ENCODE measurements around the gene NCKAP5L.
"Not testable (repeated sequence)": the region's sequence is repeated elsewhere in the genome, so short reads cannot be mapped to it uniquely, and the experiment has no call there.

Gene NCKAP5L

DNA sequence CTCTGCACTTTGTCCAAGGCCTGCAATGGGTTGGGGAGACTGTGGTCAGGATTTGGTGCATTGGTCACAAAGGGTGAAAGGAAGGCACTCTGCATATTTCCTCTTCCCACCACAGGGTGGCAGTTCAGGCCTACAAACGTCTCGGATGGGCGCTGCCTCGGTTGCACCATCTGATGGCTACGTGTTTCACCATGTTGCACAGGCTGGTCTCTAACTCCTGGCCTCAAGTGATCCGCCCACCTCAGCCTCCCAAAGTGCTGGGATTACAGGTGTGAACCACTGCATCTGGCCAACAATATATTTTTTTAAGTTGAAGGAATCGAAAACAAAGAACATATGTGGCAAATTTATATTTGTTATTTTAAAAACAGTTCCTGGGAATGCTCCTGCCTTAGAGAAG is 51.8 kb downstream of the NCKAP5L start:
- peak; percentile 68 for DNase-seq

DNA sequence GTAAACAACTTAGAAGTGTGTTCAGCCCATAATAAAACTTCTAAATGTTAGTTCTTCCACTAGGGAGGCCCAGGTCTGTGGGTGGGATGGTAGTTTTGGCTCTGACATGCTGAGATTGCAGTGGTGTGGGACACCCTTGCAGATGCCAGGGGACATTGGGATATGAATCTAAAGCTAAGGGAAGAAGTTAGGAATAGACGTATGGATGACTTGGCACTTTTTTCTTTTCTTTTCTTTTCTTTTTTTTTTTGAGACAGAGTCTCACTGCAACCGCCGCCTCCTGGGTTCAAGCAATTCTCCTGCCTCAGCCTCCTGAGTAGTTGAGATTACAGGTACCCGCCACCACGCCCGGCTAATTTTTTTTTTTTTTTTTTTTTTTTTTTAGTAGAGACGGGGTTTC is 55.1 kb downstream of the NCKAP5L start:
- DNase-seq: not testable (repeated sequence)

DNA sequence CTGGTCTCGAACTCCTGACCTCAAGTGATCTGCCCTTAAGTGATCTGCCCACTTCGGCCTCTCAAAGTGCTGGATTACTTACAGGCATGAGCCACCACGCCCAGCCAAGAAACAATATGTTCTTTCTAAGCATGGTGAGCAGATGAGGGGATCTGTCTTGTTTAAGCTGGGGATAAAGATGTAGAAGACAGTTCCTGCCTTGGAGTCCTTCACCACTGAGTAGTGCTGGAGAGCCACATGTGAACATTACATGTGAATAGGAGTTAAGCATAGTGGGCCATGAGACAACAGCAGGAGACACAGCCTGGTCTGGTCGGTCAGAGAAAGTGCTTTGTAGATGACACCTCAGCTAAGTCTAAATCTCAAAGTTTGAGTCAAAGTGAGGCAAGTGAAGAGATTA is 60.9 kb downstream of the NCKAP5L start:
- DNase-seq: no peak

DNA sequence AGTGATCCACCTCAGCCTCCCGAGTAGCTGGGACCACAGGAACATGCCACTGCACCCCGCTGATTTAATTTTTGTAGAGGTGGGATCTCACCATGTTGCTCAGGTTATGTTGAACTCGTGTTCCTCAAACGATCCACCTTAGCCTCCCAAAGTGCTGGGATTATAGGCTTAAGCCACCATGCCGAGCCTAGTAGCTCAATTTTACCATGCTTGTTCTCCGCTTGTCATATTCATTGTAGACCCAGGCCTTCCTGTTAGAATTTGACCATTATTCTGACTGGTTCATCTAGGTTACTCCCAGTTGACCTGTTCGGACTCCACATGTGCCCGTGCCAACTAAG is 62.1 kb downstream of the NCKAP5L start:
- DNase-seq: no peak

DNA sequence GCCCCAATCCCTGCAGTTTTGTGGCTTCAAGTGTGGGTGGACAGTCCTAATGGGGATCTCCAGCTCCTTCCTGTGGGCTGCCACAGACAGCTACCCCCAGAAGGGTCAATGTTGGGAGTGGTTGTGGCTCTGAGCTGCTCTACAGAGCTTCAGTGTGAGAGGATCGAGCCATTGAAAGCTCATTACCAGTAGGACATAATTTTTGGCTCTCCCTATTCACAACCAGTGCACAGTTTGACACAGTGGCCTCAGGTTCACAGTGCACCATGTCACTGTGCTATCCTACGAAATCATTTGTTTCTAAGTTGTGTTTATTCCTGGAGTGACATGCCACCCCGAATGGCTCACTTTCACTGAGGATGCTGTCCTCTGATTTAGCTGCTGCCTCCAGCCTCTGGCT is 64.1 kb downstream of the NCKAP5L start:
- DNase-seq: no peak

DNA sequence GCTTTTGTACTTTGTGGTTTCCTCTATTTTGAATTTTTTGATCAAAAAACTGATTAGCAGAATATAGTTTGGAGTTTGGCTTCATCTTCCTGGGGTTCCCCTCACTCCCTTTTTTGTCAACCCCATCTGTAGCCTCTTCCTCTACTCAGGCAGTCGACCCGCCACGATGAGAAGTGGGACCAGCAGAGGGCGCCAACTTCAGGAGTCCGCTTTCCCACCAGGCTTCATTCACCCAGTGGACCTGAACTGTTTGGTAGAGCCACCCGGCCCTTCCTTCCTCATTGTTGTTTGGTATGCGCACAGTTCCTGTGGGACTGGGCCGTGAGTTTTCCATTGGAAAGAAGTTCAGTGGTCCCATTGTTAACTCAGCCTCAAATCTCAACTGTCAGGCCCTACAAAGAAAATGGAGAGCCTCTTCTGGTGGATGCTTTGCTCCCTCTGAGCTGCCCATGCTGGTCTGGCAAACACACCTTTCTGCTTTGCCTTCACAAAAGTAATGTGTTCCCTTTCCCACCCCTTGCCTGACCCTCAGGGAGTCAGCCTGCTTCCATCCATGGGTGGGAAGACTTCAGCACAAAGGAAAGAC is 65.1 kb downstream of the NCKAP5L start:
- peak; percentile 39 for DNase-seq

DNA sequence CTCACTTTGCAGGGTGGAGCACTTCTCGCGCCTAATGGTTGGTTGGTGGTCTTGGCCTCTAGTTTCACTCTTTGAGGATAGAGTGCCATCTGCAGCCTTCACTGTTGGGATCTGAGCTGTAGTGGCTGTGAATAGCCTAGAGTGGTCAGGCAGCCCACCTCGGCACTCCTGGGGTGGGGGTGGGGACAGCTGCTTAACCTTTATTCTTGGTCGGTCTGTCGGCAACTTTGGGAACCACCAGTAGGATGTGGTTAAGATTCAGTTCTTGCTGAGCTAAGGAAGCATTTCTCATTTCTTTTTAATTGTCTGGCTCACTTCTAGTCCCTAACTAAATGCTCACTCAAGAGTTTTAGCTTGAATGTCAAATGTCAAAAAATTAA is 65.8 kb downstream of the NCKAP5L start:
- no peak for DNase-seq

DNA sequence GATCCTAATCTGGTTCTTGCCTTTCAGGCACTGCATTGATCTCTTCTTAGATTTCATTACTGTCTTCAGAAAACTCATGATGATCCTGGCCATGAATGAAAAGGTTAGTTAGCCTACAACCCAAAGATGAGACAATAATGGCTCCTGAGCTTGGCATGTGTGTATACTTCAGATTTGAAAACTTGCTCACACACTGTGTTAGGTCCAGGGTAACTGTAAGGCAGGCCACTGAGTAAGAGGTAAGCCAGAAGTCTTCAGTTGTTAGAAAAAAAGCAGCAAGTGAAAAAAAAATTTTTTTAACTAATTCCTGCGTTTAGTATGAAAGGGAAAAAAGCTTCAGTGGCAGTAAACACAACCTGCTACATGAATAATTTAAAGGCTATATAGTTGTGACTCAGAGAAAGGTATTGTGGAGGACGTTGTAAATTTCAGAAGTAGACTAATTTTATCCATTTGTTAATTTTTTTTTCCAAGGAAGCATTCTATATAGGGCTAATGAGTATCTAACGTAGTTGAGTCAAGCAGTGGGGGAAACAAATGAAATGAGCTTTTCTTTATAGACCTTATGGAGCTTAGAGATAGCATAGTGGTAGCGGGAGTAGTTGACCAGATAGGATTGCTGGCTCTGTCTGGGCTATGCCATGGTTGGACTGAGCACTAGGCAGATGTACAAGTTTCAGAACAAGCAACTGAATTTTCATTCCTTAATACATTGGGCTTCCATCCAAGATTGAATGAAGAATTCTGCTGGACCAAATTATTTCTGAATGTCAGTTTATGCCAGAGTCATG is 66.3 kb downstream of the NCKAP5L start:
- no peak for DNase-seq

DNA sequence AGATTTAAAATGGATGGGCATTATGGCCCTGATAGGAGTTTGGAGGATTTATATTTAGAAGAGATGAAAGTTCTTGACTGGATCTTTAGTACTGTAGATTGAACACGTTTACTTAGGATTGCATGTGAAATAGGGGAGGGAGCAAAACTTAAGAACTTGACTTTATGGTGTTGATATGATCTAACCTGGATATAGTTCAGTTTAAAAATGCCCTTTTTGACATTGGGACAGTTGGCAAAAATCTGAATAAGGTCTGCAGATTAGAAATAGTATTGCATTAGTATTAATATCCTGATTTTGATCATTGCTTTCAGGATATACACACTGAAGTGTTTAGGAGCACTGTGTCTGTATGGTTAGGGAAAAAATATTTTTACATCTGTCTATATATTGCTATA is 77.2 kb downstream of the NCKAP5L start:
- no peak for DNase-seq

DNA sequence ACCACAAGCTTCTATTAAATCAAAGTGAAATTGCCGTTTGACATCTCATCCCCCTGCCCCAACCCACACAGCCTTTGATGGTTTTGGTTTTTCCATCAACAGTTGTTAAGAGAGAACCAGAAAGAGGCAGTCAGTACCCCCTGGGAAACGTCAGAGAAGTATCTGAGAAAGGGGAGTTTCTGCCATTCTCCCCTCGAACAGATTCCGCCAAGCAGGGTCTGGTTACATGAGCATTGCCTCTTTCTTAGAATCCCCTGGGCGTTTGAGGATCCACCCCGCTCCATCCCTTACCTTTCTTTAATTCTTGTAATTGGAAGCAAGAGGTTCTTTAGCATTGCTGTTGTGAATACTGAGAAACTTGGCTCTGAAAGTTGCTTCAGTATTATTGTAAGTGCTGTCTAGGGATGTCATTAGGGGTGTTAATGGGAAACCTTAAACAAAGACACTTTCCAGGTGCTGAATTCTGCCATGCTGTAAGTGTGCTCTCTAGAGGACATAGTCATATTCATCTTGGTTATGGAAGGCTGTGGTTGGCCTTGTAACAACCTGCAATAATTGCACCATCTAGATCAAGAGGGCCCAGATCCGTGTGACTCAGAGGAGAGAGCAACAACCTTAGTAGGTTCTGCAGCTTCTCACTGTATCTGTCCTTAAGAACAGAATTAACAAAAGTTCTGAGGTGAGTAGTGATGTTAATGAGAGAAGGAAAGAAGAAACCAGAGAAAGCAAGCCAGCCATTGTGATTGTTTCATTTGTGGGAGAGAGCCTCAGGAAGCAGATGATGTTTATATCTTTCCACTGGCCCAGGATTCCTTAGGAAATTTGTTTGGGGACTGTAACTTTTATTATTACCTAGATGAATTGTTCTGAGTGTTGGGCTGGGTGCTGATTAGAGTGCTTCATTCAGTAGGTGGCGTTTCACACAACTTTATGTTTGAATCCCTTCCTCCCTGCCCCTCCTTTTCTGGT is 77.9 kb downstream of the NCKAP5L start:
- DNase-seq: peak; percentile 77

DNA sequence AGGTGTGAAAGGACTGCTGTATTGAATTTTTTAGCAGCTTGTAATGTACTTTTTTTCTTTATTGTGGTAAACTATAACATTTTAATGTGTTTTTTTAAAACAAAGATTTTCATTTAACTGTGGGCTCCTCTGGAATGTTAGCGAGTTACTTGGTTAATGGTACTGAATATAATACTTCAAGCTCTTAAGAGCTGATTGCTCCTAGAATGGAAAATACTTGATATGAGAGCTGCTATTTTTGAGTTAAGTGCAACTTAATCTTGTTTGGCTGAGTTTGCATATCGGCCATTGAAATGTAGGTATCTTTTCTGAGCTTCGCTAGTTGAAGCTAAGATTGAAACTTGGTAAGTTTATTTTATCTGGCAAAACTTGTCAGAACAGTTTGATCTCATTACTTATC is 79.4 kb downstream of the NCKAP5L start:
- DNase-seq: no peak

DNA sequence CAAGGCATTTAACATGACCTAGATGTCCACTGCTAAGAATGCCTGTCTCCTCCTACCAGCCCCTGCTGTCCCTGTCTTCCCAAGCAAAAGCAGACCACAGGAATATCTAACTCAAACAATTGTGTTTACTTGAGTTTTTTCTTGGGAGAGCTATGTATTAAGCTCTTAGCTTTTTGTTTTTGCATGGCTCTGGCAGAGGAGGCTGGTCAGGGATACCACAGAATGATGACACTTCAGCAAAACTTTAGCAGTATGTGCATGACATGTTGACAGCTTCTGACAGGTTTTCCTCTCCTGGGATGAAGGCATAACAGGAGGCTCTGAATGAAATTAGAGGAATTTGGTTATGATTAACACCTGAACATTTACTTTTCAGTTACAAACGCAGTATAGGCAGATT is 79.9 kb downstream of the NCKAP5L start:
- no peak for DNase-seq

DNA sequence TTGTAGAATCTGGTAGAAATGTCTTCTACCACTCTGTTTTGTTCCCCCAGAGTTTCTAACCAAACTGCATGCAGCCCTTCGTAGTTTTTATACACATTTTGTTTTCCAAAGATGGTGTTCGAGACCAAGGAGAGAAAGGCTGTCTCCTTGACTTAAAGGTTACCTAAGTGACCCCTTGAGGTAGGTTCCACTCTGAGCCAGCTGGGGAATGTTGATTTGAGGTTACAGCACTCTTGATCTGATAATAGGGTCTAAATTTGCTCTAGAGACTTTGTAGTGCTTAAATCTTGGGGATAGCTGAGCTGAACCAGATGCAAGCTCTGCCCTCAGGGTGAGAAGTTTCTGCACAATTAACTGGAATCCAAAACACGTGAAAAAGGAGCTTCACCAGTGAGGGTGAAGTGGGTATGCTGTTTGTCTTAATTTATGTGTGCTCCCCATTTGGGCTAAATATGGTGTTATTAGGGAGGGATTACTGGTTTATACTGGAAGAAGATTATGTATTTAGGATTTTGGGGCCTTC is 83.8 kb downstream of the NCKAP5L start:
- no peak for DNase-seq

DNA sequence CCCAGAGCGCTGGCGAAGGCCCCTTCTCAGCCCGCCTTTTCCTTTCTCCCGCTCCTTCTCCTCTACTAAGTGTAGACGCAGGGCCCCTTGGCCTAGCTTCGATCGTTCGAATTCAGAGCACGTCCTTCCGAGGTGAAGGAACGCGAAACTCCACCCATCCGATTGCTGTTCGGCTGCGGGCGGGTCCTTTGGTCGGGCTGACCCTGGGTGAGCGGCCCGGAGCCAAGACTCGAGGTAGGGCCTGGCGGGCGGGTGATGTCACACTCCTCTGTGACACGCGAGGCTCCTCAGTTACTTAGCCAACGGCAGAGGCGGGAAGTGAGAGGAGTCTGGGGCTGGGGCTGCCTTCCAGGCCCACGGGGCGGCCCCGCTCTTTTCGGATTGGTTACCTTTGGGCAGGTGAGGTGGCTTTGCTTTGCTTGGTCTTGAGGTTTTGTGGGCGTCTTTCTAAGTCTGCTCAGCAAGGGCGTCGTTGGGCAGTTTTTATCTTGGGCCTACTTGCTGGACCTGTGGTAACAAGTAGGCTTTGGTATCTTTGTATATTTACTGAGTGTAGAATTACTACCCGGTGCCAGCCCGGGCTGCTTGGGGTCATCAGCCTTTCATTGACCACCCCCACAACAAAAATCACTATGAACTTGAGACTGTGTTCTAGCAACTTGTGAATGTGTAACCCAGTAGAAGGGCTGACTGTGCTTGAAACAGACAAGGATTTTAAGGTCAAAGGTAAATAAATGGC is 86.2 kb downstream of the NCKAP5L start:
- peak; percentile 85 for DNase-seq

All from HCEC 1CT (cell line).